Activated CD4-positive, CD25-positive, alpha-beta regulatory T cell (primary cell): ENCODE measurements around the gene RBM33.

Experiments used
- DNase-seq, 4 experiments: peaks; one replicate each; lab custom pipeline; 2025; lab: John Stamatoyannopoulos, UW

Gene RBM33

GRCh38 chr7:155694851-155695250 is 50.4 kb downstream of the RBM33 start:
- DNase-seq = no peak

- no peak for DNase-seq
Measured at GRCh38 chr7:155696747-155697146, 52.3 kb downstream of the RBM33 start.

GRCh38 chr7:155698633-155699032 is 54.2 kb downstream of the RBM33 start:
- no peak for DNase-seq

- no peak for DNase-seq
Measured at GRCh38 chr7:155699180-155699579, 54.7 kb downstream of the RBM33 start.

- no peak for DNase-seq
Measured at GRCh38 chr7:155700847-155701246, 56.4 kb downstream of the RBM33 start.

GRCh38 chr7:155701972-155702544 is 57.6 kb downstream of the RBM33 start:
- no peak for DNase-seq

- no peak for DNase-seq
Measured at GRCh38 chr7:155702616-155703015, 58.2 kb downstream of the RBM33 start.

GRCh38 chr7:155705623-155706360 is 61.3 kb downstream of the RBM33 start:
- DNase-seq = no peak

- DNase-seq = no peak
Measured at GRCh38 chr7:155706376-155706775, 61.9 kb downstream of the RBM33 start.

GRCh38 chr7:155709453-155709852 is 65.0 kb downstream of the RBM33 start:
- no peak for DNase-seq

- DNase-seq = no peak
Measured at GRCh38 chr7:155710031-155710430, 65.6 kb downstream of the RBM33 start.

- no peak for DNase-seq
Measured at GRCh38 chr7:155710530-155710929, 66.1 kb downstream of the RBM33 start.

- no peak for DNase-seq
Measured at GRCh38 chr7:155711081-155711480, 66.6 kb downstream of the RBM33 start.

GRCh38 chr7:155713384-155713783 is 68.9 kb downstream of the RBM33 start:
- DNase-seq = no peak

GRCh38 chr7:155714702-155715101 is 70.2 kb downstream of the RBM33 start:
- no peak for DNase-seq

GRCh38 chr7:155715111-155715805 is 70.8 kb downstream of the RBM33 start:
- DNase-seq = no peak

- no peak for DNase-seq
Measured at GRCh38 chr7:155717010-155717744, 72.7 kb downstream of the RBM33 start.

- no peak for DNase-seq
Measured at GRCh38 chr7:155721056-155721455, 76.6 kb downstream of the RBM33 start.

- DNase-seq = no peak
Measured at GRCh38 chr7:155722118-155722517, 77.7 kb downstream of the RBM33 start.

- no peak for DNase-seq
Measured at GRCh38 chr7:155722936-155723335, 78.5 kb downstream of the RBM33 start.

GRCh38 chr7:155724327-155725005 is 80.0 kb downstream of the RBM33 start:
- no peak for DNase-seq

- no peak for DNase-seq
Measured at GRCh38 chr7:155725006-155725355, 80.5 kb downstream of the RBM33 start.
